WTC11 (cell line): ENCODE data around the gene PAK1IP1.

Experiments
- CBFB ChIP-seq: sonication (generic); formaldehyde crosslinking; IDR thresholded peaks from 2 replicates; pipeline ENCODE4 v1.8.1; 2022; ENCODE audit warnings: mild to moderate bottlenecking, low read depth, missing genetic modification reagents
- CREB1 ChIP-seq: sonication (generic); formaldehyde crosslinking; IDR thresholded peaks from 2 replicates; pipeline ENCODE4 v1.8.0; 2023; ENCODE audit warnings: mild to moderate bottlenecking, missing genetic modification reagents
- CREM ChIP-seq: sonication (generic); formaldehyde crosslinking; IDR thresholded peaks from 2 replicates; pipeline ENCODE4 v1.8.1; 2022; ENCODE audit warnings: mild to moderate bottlenecking, missing genetic modification reagents, moderate library complexity
- E2F4 ChIP-seq: sonication (generic); formaldehyde crosslinking; IDR thresholded peaks from 2 replicates; pipeline ENCODE4 v1.8.1; 2022; ENCODE audit warnings: low read depth, mild to moderate bottlenecking, moderate library complexity, missing genetic modification reagents, borderline replicate concordance
- GTF2I ChIP-seq: fragments of 250-450 bp; sonication (Bioruptor Pico); conservative IDR thresholded peaks from 2 replicates; pipeline ENCODE4 v1.4.0; 2021; ENCODE audit warnings: mild to moderate bottlenecking
- IRF2 ChIP-seq: sonication (generic); formaldehyde crosslinking; IDR thresholded peaks from 2 replicates; pipeline ENCODE4 v1.8.0; 2022; ENCODE audit warnings: low read depth, missing genetic modification reagents, borderline replicate concordance
- KAT7 ChIP-seq: sonication (generic); formaldehyde crosslinking; IDR thresholded peaks from 2 replicates; pipeline ENCODE4 v1.8.1; 2023; ENCODE audit warnings: missing genetic modification reagents, mild to moderate bottlenecking, borderline replicate concordance
- NR3C1 ChIP-seq: sonication (generic); formaldehyde crosslinking; conservative IDR thresholded peaks from 2 replicates; pipeline ENCODE4 v1.8.1; 2023; ENCODE audit warnings: low read depth, mild to moderate bottlenecking, missing genetic modification reagents
- RELA ChIP-seq: sonication (generic); formaldehyde crosslinking; IDR thresholded peaks from 2 replicates; pipeline ENCODE4 v1.8.1; 2022; ENCODE audit warnings: missing genetic modification reagents, mild to moderate bottlenecking, borderline replicate concordance
- RORB ChIP-seq: fragments of 250-450 bp; sonication (Bioruptor Pico); IDR thresholded peaks from 2 replicates; pipeline ENCODE4 v1.9.0; 2021; ENCODE audit warnings: mild to moderate bottlenecking
- TP53 ChIP-seq: sonication (generic); formaldehyde crosslinking; IDR thresholded peaks from 2 replicates; pipeline ENCODE4 v1.8.1; 2023; ENCODE audit warnings: mild to moderate bottlenecking, missing genetic modification reagents
- TF ChIP-seq, protein P1 (sequence below): sonication (generic); formaldehyde crosslinking; IDR thresholded peaks from 2 replicates; pipeline ENCODE4 v1.8.1; 2023; ENCODE audit warnings: mild to moderate bottlenecking, missing genetic modification reagents, moderate library complexity
- TF ChIP-seq, protein P2 (sequence below): sonication (generic); formaldehyde crosslinking; IDR thresholded peaks from 2 replicates; pipeline ENCODE4 v1.8.0; 2022; ENCODE audit warnings: mild to moderate bottlenecking, missing genetic modification reagents
- TF ChIP-seq, protein P3 (sequence below): fragments of 200-600 bp; IDR thresholded peaks from 2 replicates; pipeline ENCODE4 v1.8.0; 2022; ENCODE audit warnings: antibody characterized with exemption

- TF ChIP-seq, protein P1, sequence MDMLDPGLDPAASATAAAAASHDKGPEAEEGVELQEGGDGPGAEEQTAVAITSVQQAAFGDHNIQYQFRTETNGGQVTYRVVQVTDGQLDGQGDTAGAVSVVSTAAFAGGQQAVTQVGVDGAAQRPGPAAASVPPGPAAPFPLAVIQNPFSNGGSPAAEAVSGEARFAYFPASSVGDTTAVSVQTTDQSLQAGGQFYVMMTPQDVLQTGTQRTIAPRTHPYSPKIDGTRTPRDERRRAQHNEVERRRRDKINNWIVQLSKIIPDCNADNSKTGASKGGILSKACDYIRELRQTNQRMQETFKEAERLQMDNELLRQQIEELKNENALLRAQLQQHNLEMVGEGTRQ (CRISPR knock-in tag) = no peak
- TF ChIP-seq, protein P2, sequence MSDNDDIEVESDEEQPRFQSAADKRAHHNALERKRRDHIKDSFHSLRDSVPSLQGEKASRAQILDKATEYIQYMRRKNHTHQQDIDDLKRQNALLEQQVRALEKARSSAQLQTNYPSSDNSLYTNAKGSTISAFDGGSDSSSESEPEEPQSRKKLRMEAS = no peak
- TF ChIP-seq, protein P3, sequence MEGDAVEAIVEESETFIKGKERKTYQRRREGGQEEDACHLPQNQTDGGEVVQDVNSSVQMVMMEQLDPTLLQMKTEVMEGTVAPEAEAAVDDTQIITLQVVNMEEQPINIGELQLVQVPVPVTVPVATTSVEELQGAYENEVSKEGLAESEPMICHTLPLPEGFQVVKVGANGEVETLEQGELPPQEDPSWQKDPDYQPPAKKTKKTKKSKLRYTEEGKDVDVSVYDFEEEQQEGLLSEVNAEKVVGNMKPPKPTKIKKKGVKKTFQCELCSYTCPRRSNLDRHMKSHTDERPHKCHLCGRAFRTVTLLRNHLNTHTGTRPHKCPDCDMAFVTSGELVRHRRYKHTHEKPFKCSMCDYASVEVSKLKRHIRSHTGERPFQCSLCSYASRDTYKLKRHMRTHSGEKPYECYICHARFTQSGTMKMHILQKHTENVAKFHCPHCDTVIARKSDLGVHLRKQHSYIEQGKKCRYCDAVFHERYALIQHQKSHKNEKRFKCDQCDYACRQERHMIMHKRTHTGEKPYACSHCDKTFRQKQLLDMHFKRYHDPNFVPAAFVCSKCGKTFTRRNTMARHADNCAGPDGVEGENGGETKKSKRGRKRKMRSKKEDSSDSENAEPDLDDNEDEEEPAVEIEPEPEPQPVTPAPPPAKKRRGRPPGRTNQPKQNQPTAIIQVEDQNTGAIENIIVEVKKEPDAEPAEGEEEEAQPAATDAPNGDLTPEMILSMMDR = no peak
- TF ChIP-seq RORB (no peak), CREB1 (CRISPR knock-in tag) (no peak), CREM (CRISPR knock-in tag) (no peak), IRF2 (CRISPR knock-in tag) (no peak), RELA (CRISPR knock-in tag) (no peak), CBFB (CRISPR knock-in tag) (no peak), NR3C1 (CRISPR knock-in tag) (no peak), TP53 (CRISPR knock-in tag) (no peak), KAT7 (no peak), GTF2I (CRISPR knock-in tag) (no peak), E2F4 (CRISPR knock-in tag) (no peak)
Observed at GRCh38 chr6:10659699-10660348, 34.9 kb upstream of the PAK1IP1 start.
